ENCODE results near the gene KRT79. TPM values are rescaled to one million over a fixed set of nuclear protein-coding genes. Genes with fewer than 3 reads are reported as not detected.
"Not testable (repeated sequence)": the region's sequence is repeated elsewhere in the genome, so short reads cannot be mapped to it uniquely, and the experiment has no call there.

Gene KRT79
- polyA plus RNA-seq, 3 donors from 2014 or later = not detected

DNA sequence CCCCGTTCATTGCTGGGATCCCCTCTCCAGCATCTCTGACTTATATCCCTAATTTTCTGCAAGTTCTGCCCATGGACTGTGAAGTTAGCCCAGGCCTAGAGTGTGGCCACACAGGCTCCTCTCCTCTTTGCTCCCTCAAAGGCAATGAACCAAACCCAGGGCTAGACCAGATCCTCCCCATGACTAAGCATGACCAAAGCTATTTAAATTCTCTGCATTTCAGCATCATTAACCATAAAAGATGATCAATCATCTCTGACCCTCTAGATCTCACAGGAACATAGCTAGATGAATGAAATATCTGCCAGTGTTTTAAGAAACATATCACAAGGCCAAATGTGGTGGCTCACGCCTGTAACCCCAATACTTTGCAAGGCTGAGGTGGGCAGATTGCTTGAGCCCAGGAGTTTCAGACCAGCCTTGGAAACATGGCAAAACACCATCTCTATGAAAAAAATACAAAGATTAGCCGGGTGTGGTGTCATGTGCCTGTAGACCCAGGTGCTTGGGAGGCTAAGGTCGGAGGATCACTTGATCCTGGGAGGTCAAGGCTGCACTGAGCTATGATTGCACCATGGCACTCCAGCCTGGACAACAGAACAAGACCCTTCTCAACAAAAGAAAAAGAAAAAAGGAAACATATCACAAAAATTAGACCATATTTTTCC lies 36.0 kb downstream of the KRT79 start:
- Mint-ChIP-seq H3K27me3 (ENCODE audit: low read depth in 3 of 3) (peaks cover 0 to 6% (median 4%) of the 10 kb centered on the region in 3 donors), H3K27ac (peak overlapping the region in 2 of 6 donors; percentile 32 to 38), H3K4me3 (no peak overlapping the region), H3K9me3 (no peaks in the 10 kb centered on the region), H3K4me1 (no peaks in the 10 kb centered on the region), H3K36me3 (peaks cover 0 to 6% (median 0%) of the 10 kb centered on the region in 3 donors)
- no peak for DNase-seq

DNA sequence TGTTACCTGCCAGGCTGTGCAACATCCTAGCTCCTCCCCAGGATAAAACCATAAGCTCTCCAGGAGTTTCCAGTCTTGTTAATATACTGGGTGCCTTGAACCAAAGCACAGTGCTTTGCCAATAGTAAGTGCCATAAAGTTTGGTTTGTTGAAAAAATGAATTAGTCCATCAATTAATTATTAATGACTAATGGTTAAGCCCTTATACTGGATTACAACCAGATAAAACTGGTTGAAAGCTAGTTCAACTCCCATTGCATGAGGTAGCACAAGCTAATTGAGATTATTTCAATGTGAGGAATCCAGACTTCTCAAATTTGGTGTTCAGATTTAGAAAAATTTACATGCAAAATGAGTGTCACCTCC lies 36.6 kb downstream of the KRT79 start:
- Mint-ChIP-seq H3K27me3 (ENCODE audit: low read depth in 3 of 3) (peaks cover 0 to 6% (median 3%) of the 10 kb centered on the region in 3 donors), H3K4me3 (no peak overlapping the region), H3K27ac (peak overlapping the region in 1 of 6 donors; percentile 38), H3K36me3 (peaks cover 0 to 6% (median 0%) of the 10 kb centered on the region in 3 donors), H3K9me3 (no peaks in the 10 kb centered on the region), H3K4me1 (no peaks in the 10 kb centered on the region)
- no peak for DNase-seq

DNA sequence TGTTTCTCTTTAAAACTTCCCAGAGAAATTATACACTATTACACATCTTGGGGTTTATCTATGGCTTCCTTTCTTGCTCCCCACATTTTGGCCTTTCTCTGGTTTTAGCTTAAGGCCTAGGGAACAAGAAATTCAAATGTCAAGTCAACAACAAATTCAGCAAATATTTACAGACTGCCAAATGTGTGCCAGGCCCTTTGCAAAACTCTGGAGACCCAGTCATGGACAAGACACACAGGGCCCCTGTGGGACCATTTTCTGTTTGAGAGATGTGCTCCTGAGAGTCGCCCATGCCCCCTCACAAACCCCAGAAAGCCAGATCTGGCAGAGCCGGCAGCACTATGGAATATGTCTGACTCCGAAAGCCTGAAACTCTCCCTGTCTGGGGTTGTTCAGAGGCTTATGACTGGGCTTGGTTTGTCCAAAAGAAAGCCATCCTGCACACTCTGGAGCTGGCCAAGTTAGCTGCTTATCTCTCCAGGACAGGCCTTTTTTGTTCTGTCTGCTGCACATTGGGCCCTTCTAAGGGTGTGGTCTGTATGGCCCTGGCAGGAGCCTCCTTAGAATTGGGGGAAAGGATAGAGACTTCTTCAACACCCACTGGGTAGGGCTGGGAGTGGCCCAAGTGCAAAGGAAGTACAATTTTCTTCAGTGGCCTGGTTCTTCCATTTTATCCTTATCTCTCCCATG lies 37.1 kb downstream of the KRT79 start:
- Mint-ChIP-seq H3K4me1 (no peaks in the 10 kb centered on the region), H3K27ac (no peak overlapping the region), H3K36me3 (peaks cover 0 to 6% (median 0%) of the 10 kb centered on the region in 3 donors), H3K9me3 (no peaks in the 10 kb centered on the region), H3K27me3 (ENCODE audit: low read depth in 3 of 3) (peaks cover 0 to 6% (median 3%) of the 10 kb centered on the region in 3 donors), H3K4me3 (no peak overlapping the region)
- DNase-seq = no peak

DNA sequence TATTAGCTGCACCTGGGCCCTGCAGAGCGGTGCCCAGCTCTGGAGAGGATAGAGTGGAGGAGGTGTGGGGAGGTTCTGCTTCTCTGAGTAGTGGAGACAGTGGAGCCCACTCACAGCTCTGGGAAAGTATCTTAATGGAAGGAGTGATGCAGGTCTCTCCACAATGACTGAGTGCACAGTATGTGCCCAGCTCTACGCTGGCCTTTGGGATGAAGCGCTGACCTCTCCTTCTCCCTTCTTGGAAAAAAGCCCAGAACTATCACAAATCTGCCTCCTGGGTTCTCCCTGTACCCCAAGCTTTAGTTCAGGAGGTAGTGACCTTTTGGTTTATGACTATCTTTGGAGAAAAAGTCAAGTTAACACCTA lies 37.7 kb downstream of the KRT79 start:
- Mint-ChIP-seq H3K27me3 (ENCODE audit: low read depth in 3 of 3) (peaks cover 0 to 9% (median 3%) of the 10 kb centered on the region in 3 donors), H3K4me3 (no peak overlapping the region), H3K4me1 (no peaks in the 10 kb centered on the region), H3K36me3 (peaks cover 0 to 6% (median 0%) of the 10 kb centered on the region in 3 donors), H3K9me3 (no peaks in the 10 kb centered on the region), H3K27ac (no peak overlapping the region)
- DNase-seq = no peak

DNA sequence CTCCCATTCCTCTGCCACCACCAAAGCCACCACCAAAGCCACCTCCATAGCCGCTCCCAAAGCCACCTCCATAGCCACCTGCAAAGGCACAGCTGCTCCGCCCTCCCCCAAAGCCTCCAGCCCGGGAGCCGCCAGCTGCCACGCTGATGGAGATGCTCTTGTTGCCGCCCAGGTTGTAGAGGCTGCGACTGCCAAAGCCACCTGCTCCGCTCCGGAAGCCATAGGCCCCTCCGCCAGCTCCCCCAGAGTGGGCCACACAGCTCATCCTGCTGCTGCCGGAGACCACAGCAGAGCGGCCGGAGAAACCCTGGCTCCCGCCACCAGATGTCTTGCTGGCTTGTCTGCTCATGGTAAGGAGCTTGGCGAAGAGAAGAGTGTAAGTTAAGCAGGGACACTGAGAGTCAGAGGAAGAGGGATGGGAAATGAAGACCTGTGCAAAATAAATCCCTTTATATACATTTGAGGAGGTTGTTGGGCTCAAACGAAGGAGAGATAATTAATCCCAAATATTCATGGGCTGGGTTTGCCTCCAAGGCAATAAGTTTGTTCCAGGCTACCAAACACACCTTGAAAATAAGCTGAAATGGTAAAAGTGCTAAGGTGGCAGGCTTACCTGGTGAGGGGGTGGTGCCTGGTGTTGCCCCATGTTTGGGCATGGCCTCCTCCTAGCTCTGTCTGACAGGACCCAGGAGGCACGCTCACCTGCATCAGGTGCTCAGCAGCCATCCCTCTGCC lies 38.2 kb downstream of the KRT79 start, which contains the start of gene KRT3:
Gene KRT3, minus strand, starts transcription at position 424 of the 735 bp plus-strand sequence. Its CDS starts 75 bp downstream, at position 349.
- no peak within 1 kb of the TSS for H3K27ac Mint-ChIP-seq
- peaks cover 0 to under 1% of the 10 kb centered on the region in 2 donors for H3K4me1 Mint-ChIP-seq
- no peak within 1 kb of the TSS for H3K4me3 Mint-ChIP-seq
- H3K36me3 Mint-ChIP-seq = peaks cover 0 to 6% (median 0%) of the 10 kb centered on the region in 3 donors
- DNase-seq = no peak
- peaks cover 0 to 9% (median 3%) of the 10 kb centered on the region in 3 donors for H3K27me3 Mint-ChIP-seq (ENCODE audit: low read depth in 3 of 3)
- no peaks in the 10 kb centered on the region for H3K9me3 Mint-ChIP-seq

DNA sequence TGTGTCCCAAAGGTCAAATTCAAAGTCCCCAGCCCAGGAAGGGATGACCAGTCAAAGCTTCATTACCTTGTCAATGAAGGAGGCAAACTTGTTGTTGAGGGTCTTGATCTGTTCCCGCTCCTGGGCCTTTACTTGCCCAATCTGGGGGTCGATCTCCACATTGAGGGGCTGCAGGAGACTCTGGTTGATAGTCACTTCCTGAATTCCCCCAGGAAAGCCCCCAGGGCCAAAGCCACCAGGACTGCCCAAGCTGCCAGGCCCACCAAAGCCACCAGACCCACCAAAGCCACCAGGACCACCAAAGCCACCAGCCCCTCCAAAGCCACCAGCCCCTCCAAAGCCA lies 38.8 kb downstream of the KRT79 start:
- not testable (repeated sequence) for H3K27ac Mint-ChIP-seq, DNase-seq, H3K4me3 Mint-ChIP-seq, H3K9me3 Mint-ChIP-seq, H3K36me3 Mint-ChIP-seq, H3K4me1 Mint-ChIP-seq
- H3K27me3 Mint-ChIP-seq (ENCODE audit: low read depth in 3 of 3) = peaks cover 3 to 11% (median 4%) of the 10 kb centered on the region in 3 donors

DNA sequence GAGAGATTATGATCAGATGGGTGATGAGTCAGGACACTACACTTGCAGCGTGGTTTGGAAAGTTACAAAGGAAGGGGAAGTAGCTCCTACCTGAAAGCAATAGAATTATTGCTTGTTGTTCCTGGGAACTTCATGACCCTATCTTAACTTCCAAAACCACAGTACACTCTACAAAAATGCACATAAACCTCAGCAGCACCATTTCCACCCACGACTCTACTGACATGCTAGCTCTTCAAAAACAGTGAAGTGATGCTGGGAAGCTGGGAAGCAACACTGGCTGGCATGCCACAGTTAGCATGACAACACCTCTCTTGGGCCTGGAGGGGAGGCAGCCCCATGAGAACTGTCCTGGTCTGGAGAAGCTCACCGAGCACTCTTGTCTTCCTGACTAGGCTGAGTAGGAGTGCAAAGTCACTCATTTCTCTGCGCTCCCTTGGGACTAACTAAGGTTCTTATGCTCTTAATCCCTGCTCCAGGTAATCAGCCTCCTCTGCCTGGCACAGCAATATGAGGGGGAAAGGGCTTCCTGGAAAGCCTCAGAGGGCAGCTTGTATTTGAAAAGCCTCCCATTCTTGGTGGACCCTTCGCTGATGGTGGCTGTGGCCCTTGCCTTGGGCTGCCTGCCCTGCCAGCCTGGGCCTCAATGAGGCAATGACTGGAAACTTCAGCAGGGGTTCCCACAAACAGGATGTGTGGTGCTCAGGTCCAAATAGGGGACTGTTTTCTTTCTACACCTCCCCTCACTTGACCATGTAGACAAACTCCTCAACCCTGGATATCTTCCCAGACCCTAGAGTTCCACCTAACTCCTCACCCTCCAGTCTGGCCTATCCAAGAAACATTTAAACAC lies 39.4 kb downstream of the KRT79 start:
- H3K9me3 Mint-ChIP-seq = no peaks in the 10 kb centered on the region
- peak overlapping the region in 1 of 6 donors; percentile 9 for H3K27ac Mint-ChIP-seq
- peaks cover 5 to 11% (median 8%) of the 10 kb centered on the region in 3 donors for H3K27me3 Mint-ChIP-seq (ENCODE audit: low read depth in 3 of 3)
- DNase-seq = no peak
- peaks cover 0 to 6% (median 0%) of the 10 kb centered on the region in 3 donors for H3K36me3 Mint-ChIP-seq
- no peak overlapping the region for H3K4me3 Mint-ChIP-seq
- H3K4me1 Mint-ChIP-seq = peaks cover 9 to 10% of the 10 kb centered on the region in 2 donors

DNA sequence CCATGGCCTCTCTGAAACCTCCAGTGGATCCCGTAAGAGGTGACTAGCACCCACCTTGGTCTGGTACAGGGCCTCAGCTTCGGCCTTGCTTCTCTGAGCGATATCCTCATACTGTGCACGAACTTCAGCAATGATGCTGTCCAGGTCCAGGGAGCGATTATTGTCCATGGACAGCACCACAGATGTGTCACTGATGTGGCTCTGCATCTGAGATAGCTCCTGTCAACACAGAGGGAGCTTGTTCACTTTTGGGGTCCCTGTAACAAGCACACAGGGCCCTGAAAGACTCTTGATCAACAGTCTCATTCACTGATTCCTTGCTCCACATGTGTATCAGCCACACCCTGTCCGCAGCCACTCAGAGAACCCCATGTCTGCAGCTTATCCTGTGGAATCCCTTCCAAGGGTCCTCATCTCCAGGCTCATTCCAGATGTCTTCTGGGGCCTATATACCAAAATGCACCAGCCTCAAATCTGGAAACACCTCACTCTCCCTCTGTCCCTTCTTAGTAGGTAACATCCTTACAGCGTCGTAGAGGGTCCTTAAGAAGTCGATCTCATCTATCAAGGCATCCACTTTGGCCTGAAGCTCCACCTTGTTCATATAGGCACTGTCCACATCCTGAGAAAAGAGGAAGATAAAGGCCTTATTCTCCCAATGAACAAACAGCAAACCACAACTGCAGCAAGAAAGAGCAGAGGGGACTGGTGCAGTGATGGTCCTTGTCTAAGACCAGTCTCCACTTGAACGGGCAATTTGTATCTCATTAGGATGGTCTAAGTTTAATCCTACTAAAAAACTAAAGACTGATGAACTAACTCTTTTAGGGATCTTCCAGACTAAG lies 41.7 kb downstream of the KRT79 start:
- peaks cover 7 to 16% (median 14%) of the 10 kb centered on the region in 3 donors for H3K27me3 Mint-ChIP-seq (ENCODE audit: low read depth in 3 of 3)
- DNase-seq = no peak
- peaks cover 0 to 6% (median 0%) of the 10 kb centered on the region in 3 donors for H3K36me3 Mint-ChIP-seq
- peaks cover 14 to 17% of the 10 kb centered on the region in 2 donors for H3K4me1 Mint-ChIP-seq
- H3K27ac Mint-ChIP-seq = no peak overlapping the region
- H3K4me3 Mint-ChIP-seq = no peak overlapping the region
- no peaks in the 10 kb centered on the region for H3K9me3 Mint-ChIP-seq

DNA sequence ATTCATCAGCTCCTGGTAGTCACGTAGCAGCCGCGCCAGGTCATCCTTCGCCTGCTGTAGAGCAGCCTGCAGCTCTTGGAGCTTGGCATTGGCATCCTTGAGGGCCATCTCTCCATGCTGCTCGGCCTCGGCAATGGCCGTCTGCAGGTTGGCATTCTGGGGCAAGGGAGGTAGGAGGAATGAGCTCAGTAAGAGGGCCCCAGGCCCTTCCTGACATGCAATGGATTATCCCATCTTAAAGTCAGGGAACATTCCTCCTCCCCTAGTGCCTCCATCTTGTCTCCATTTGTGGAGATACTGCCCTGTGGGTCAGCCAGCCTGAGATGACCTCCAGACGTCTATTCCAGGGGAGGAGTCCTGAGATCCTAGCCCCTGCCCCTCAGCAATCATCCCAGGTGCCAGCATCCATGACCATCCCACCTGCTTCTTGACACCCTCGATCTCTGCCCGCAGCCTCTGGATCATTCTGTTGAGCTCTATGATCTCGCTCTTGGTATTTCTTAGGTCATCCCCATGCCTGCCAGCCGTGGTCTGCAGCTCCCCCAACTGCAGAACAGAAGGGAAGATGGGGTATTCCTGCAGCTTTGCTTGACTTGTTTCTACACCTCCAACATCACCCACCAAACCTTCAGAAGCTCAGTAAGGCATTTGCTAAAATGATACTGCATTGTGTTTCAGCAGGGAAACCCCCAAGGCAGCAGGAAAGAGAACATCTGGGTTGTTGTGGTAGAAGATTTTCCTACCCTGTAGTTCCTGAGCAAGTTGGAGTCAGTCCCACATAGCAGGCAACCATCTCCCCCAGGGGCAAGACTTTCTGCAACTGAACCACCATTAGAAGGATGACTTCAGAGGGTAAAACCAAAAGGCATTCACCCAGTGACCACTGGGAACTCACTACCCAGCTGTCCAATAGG lies 42.6 kb downstream of the KRT79 start:
- H3K27me3 Mint-ChIP-seq (ENCODE audit: low read depth in 3 of 3) = peaks cover 8 to 16% (median 14%) of the 10 kb centered on the region in 3 donors
- H3K4me1 Mint-ChIP-seq = peaks cover 14 to 17% of the 10 kb centered on the region in 2 donors
- no peaks in the 10 kb centered on the region for H3K9me3 Mint-ChIP-seq
- H3K27ac Mint-ChIP-seq = no peak overlapping the region
- no peak overlapping the region for H3K4me3 Mint-ChIP-seq
- H3K36me3 Mint-ChIP-seq = peaks cover 0 to 6% (median 0%) of the 10 kb centered on the region in 3 donors
- DNase-seq = no peak

DNA sequence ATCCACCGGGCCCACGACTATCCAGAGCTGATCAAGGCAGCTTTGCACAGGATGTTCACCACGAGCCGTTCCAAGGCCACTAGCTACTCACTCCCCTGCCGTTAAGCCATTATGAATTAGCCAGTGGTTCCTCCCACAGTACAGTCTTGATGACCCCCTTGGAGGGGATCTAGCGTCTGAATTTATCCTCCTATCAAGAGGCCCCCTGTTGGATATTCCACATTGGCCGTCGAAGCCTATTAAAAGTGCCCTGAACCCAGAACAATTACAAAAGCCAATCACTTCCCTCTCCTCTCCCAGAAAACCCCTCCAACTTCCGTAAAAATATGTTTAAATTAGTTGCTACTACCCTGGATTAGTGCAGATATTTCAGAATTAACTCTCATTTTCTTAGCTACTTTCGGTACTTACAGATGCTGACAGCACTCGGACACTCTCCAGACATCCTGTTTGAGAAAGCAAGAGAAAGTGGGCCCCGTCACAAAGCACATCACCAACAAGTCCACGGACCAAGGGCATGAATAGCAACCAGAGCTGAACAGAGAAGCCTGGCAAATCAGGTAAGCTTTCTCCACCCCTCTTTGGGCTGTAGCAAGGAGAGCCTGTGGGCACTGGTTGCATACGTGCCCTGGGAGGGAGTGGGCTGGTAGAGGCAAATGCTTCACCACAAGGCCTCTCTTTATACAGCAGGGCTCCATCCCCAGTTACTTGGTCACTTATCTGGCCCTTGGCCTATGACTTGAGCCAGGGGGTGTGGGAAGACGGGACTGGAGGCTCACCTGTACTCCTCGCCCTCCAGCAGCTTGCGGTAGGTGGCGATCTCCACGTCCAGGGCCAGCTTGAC lies 43.5 kb downstream of the KRT79 start:
- peaks cover 10 to 19% (median 12%) of the 10 kb centered on the region in 3 donors for H3K27me3 Mint-ChIP-seq (ENCODE audit: low read depth in 3 of 3)
- peak overlapping the region in 1 of 5 donors; percentile 21 for H3K4me3 Mint-ChIP-seq
- peak overlapping the region in 1 of 6 donors; percentile 23 for H3K27ac Mint-ChIP-seq
- no peaks in the 10 kb centered on the region for H3K9me3 Mint-ChIP-seq
- H3K36me3 Mint-ChIP-seq = peaks cover 0 to 6% (median 0%) of the 10 kb centered on the region in 3 donors
- H3K4me1 Mint-ChIP-seq = peaks cover 14 to 17% of the 10 kb centered on the region in 2 donors
- no peak for DNase-seq

Data from immature natural killer cell (primary cell).